GM23338 (cell line): ENCODE results near the gene REXO5. TPM values are rescaled to one million over a fixed set of nuclear protein-coding genes. Genes with fewer than 3 reads are reported as not detected.

Source experiments
- ATAC-seq: fragments of 200-7000 bp; cut with Tn5 transposase; 3 replicates; pipeline ENCODE4 v1.9.1; 2020
- DNase-seq: peaks from one replicate; pipeline ENCODE4 v3.0.0-alpha.2; 2015; ENCODE audit warnings: low spot score
- H2AFZ ChIP-seq: fragments of 200-600 bp; sonication (generic); 2 replicates; pipeline ENCODE4 v1.8.0; 2016; ENCODE audit warnings: antibody characterized with exemption, mild to moderate bottlenecking, moderate library complexity
- H3F3A ChIP-seq: fragments of 200-600 bp; sonication (generic); replicated peaks from 2 replicates; pipeline ENCODE4 v1.8.0; 2017; ENCODE audit warnings: antibody characterized with exemption, mixed run types, low read depth
- H3K27ac ChIP-seq: fragments of 200-600 bp; sonication (generic); 2 replicates; pipeline ENCODE4 v1.6.1; 2016; ENCODE audit warnings: low read depth
- H3K27me3 ChIP-seq: fragments of 200-600 bp; sonication (generic); 2 replicates; pipeline ENCODE4 v1.8.0; 2016; ENCODE audit warnings: mild to moderate bottlenecking, mixed run types, moderate library complexity; ENCODE audit not compliant: insufficient read depth
- H3K36me3 ChIP-seq: fragments of 200-600 bp; sonication (generic); 2 replicates; pipeline ENCODE4 v1.8.0; 2016; ENCODE audit warnings: mild to moderate bottlenecking; ENCODE audit not compliant: insufficient read depth
- H3K4me1 ChIP-seq: fragments of 200-600 bp; sonication (generic); 2 replicates; pipeline ENCODE4 v1.8.0; 2016; ENCODE audit warnings: mild to moderate bottlenecking, moderate library complexity; ENCODE audit not compliant: insufficient read depth
- H3K4me2 ChIP-seq: fragments of 200-600 bp; sonication (generic); 2 replicates; pipeline ENCODE4 v1.7.1; 2017; ENCODE audit warnings: mixed run types
- H3K4me3 ChIP-seq: fragments of 200-600 bp; sonication (generic); 2 replicates; pipeline ENCODE4 v1.6.1; 2016; ENCODE audit warnings: mixed run types
- H3K79me2 ChIP-seq: fragments of 200-600 bp; sonication (generic); replicated peaks from 2 replicates; pipeline ENCODE4 v1.8.0; 2017; ENCODE audit warnings: mild to moderate bottlenecking; ENCODE audit not compliant: insufficient read depth
- H3K9me2 ChIP-seq: fragments of 200-600 bp; sonication (generic); 2 replicates; pipeline ENCODE4 v1.8.0; 2017; ENCODE audit not compliant: insufficient read depth
- H4K20me1 ChIP-seq: fragments of 200-600 bp; sonication (generic); replicated peaks from 2 replicates; pipeline ENCODE4 v1.8.0; 2017; ENCODE audit warnings: mild to moderate bottlenecking; ENCODE audit not compliant: insufficient read depth
- H3K27ac Mint-ChIP-seq: 2 replicates; pipeline ENCODE4 v1.8.0; 2020; ENCODE audit warnings: inconsistent platforms, mild to moderate bottlenecking, moderate library complexity, mixed read lengths
- H3K27me3 Mint-ChIP-seq: 3 replicates; pipeline ENCODE4 v1.8.0; 2022; ENCODE audit warnings: low read depth, mild to moderate bottlenecking, moderate library complexity, mixed read lengths, inconsistent platforms; ENCODE audit not compliant: insufficient read depth, poor library complexity
- H3K36me3 Mint-ChIP-seq: 3 replicates; pipeline ENCODE4 v1.8.0; 2021; ENCODE audit warnings: low read depth, mild to moderate bottlenecking, inconsistent platforms, moderate library complexity, mixed read lengths
- H3K4me1 Mint-ChIP-seq: 3 replicates; pipeline ENCODE4 v1.8.0; 2020; ENCODE audit warnings: mild to moderate bottlenecking, inconsistent platforms, mixed read lengths
- H3K4me3 Mint-ChIP-seq: 3 replicates; pipeline ENCODE4 v1.8.0; 2021; ENCODE audit warnings: moderate library complexity, mild to moderate bottlenecking, inconsistent platforms, mixed read lengths
- H3K9me3 Mint-ChIP-seq: 3 replicates; pipeline ENCODE4 v1.8.0; 2020; ENCODE audit warnings: moderate library complexity, mild to moderate bottlenecking, inconsistent platforms, mixed read lengths
- CREB1 ChIP-seq: fragments of 250-450 bp; sonication (Bioruptor Pico); IDR thresholded peaks from 2 replicates; pipeline ENCODE4 v1.5.0; 2020; ENCODE audit warnings: low read depth, mild to moderate bottlenecking, moderate library complexity
- CTCF ChIP-seq, 2 experiments: fragments of 200-600 bp in 1 of 2; sonication (generic) in 1 of 2; conservative IDR thresholded peaks; 2 replicates each; pipeline versions ENCODE4 v1.5.1 to v1.6.1; 2016 to 2017; ENCODE audit warnings: antibody characterized with exemption in 2 of 2, low read depth in 2 of 2, mild to moderate bottlenecking in 2 of 2, moderate library complexity in 1 of 2
- ETS1 ChIP-seq: IDR thresholded peaks from 2 replicates; pipeline ENCODE4 v1.6.1; 2016; ENCODE audit warnings: antibody characterized with exemption
- EZH2 ChIP-seq: fragments of 200-600 bp; sonication (generic); IDR thresholded peaks from one replicate; pipeline ENCODE4 v1.8.0; 2017; ENCODE audit warnings: antibody characterized with exemption, mild to moderate bottlenecking, low read depth; ENCODE audit not compliant: unreplicated experiment
- EZH2phosphoT487 ChIP-seq: fragments of 200-600 bp; sonication (generic); IDR thresholded peaks from one replicate; pipeline ENCODE4 v1.8.1; 2018; ENCODE audit warnings: antibody characterized with exemption; ENCODE audit not compliant: unreplicated experiment
- JUNB ChIP-seq: IDR thresholded peaks from one replicate; pipeline ENCODE4 v1.6.1; 2016; ENCODE audit warnings: antibody characterized with exemption; ENCODE audit not compliant: unreplicated experiment
- NANOG ChIP-seq: IDR thresholded peaks from 2 replicates; pipeline ENCODE4 v1.6.1; 2016; ENCODE audit warnings: antibody characterized with exemption, borderline replicate concordance
- POLR2AphosphoS5 ChIP-seq: IDR thresholded peaks from 2 replicates; pipeline ENCODE4 v1.6.1; 2016; ENCODE audit warnings: antibody characterized with exemption, low read depth
- REST ChIP-seq: IDR thresholded peaks from one replicate; pipeline ENCODE4 v1.6.1; 2018; ENCODE audit warnings: antibody characterized with exemption; ENCODE audit not compliant: unreplicated experiment
- STAT1 ChIP-seq: IDR thresholded peaks from one replicate; pipeline ENCODE4 v1.6.1; 2016; ENCODE audit warnings: antibody characterized with exemption; ENCODE audit not compliant: unreplicated experiment
- ZNF114 ChIP-seq: fragments of 250-450 bp; sonication (Bioruptor Pico); IDR thresholded peaks from 2 replicates; pipeline ENCODE4 v1.5.0; 2020; ENCODE audit warnings: mild to moderate bottlenecking, moderate library complexity
- ZNF331 ChIP-seq: fragments of 250-450 bp; sonication (Bioruptor Pico); IDR thresholded peaks from 2 replicates; pipeline ENCODE4 v1.5.0; 2020; ENCODE audit warnings: low read depth, mild to moderate bottlenecking, moderate library complexity
- ZNF462 ChIP-seq: fragments of 250-450 bp; sonication (Bioruptor Pico); IDR thresholded peaks from 2 replicates; pipeline ENCODE4 v1.5.0; 2020; ENCODE audit warnings: mild to moderate bottlenecking, moderate library complexity
- polyA plus RNA-seq: library from polyadenylated mRNA; unstranded; fragments of >200 nt; fragmentation: Nextera tagmentation; extraction: Ambion mirVana; gene quantifications from 2 replicates; pipeline ENCODE4 v1.2.1, GENCODE V29; 2016
- total RNA-seq: library from RNA; depleted of rRNA; stranded (reverse); fragments of >200 nt; shearing (Covaris generic); gene quantifications from 2 replicates; pipeline ENCODE4 v1.2.3, GENCODE V29; 2014

Gene REXO5
- total and polyA plus RNA-seq, 2 experiments from 2014 or later = 6.5 to 6.9 TPM

GRCh38 chr16:20859229-20859628 is 52.9 kb downstream of the REXO5 start:
- H3K4me2 ChIP-seq = peak overlapping the region; percentile 51
- H3K9me2 ChIP-seq = 0 out of 2 replicates have a peak, but pooled peaks cover 6% of the 10 kb centered on the region
- no peaks in the 10 kb centered on the region; the same call in 1 of the 2 replicates for H3K36me3 ChIP-seq
- DNase-seq (no peak), ATAC-seq (peak; percentile 35)
- Mint-ChIP-seq H3K4me3 (0 out of 3 replicates have a peak overlapping the region, but pooled peaks have one; percentile 1), H3K36me3 (peaks cover 29% of the 10 kb centered on the region), H3K9me3 (no peaks in the 10 kb centered on the region), H3K27me3 (peaks cover 6% of the 10 kb centered on the region), H3K27ac (peak overlapping the region; percentile 95), H3K4me1 (peaks cover 49% of the 10 kb centered on the region)
- no peaks in the 10 kb centered on the region; the same call in 1 of the 2 replicates for H4K20me1 ChIP-seq
- no peaks in the 10 kb centered on the region for H3K27me3 ChIP-seq
- peaks cover 43% of the 10 kb centered on the region for H3K4me1 ChIP-seq
- no peak overlapping the region for H2AFZ ChIP-seq
- peaks cover 26% of the 10 kb centered on the region for H3K79me2 ChIP-seq
- peak overlapping the region; percentile 75; the same call in 1 of the 2 replicates for H3K27ac ChIP-seq
- no peak overlapping the region for H3K4me3 ChIP-seq
- no peaks in the 10 kb centered on the region for H3F3A ChIP-seq
- TF ChIP-seq ZNF462 (no peak), JUNB (no peak), POLR2AphosphoS5 (no peak), ZNF114 (CRISPR knock-in tag) (no peak), ETS1 (no peak), STAT1 (no peak), REST (no peak), NANOG (no peak), EZH2phosphoT487 (no peak), CTCF (conservative IDR thresholded peaks at IDR 0.05; ENCODE audit: low read depth in 2 of 2) (no peak), EZH2 (no peak), ZNF331 (no peak), CREB1 (CRISPR knock-in tag) (no peak)
